ENCODE results near the gene ZCCHC2. TPM values are rescaled to one million over a fixed set of nuclear protein-coding genes. Genes with fewer than 3 reads are reported as not detected.

ZCCHC2 gene
- total RNA-seq, 4 donors from 2014 or later, result 20.1 to 28.5 (median 24.9) TPM

DNA sequence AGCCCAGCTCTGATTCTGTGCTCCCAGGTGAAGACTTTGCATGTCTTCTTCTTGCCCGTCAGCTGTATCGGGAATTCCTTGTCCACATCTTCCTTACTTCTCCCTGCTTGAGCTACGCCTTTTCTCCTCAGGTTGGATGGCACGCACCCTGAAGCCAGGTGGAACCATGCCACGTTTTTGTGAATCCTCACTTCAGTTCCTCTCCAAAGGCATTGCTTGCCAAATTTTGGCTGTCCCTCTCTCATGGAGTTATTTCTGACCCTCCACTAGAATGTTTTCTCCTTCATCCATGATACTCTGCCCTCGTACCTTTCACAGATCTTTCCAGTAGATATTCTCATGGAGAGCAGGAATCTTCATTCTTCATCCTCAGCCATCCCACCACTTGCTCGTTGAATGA, 20.2 kb downstream of the ZCCHC2 start:
- Histone ChIP-seq H3K27me3 (no peaks in the 10 kb centered on the region), H3K9me3 (no peaks in the 10 kb centered on the region), H3K36me3 (peaks cover 15 to 39% of the 10 kb centered on the region in 2 donors), H3K27ac (no peak overlapping the region), H3K4me3 (replicated peaks in 1 of 3) (no peak overlapping the region), H3K4me1 (no peaks in the 10 kb centered on the region)
- intact Hi-C loops (cut with DNase I), result no loop called here
- TF ChIP-seq POLR2A (IDR thresholded peaks at IDR 0.05), result no peak
- TF ChIP-seq, protein P1, sequence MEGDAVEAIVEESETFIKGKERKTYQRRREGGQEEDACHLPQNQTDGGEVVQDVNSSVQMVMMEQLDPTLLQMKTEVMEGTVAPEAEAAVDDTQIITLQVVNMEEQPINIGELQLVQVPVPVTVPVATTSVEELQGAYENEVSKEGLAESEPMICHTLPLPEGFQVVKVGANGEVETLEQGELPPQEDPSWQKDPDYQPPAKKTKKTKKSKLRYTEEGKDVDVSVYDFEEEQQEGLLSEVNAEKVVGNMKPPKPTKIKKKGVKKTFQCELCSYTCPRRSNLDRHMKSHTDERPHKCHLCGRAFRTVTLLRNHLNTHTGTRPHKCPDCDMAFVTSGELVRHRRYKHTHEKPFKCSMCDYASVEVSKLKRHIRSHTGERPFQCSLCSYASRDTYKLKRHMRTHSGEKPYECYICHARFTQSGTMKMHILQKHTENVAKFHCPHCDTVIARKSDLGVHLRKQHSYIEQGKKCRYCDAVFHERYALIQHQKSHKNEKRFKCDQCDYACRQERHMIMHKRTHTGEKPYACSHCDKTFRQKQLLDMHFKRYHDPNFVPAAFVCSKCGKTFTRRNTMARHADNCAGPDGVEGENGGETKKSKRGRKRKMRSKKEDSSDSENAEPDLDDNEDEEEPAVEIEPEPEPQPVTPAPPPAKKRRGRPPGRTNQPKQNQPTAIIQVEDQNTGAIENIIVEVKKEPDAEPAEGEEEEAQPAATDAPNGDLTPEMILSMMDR (IDR thresholded peaks at IDR 0.05), result no peak
- WGBS, 2 donors, result 93 to 97% methylated on average over 7 of the region's 7 CpGs
- DNase-seq, result no peak

DNA sequence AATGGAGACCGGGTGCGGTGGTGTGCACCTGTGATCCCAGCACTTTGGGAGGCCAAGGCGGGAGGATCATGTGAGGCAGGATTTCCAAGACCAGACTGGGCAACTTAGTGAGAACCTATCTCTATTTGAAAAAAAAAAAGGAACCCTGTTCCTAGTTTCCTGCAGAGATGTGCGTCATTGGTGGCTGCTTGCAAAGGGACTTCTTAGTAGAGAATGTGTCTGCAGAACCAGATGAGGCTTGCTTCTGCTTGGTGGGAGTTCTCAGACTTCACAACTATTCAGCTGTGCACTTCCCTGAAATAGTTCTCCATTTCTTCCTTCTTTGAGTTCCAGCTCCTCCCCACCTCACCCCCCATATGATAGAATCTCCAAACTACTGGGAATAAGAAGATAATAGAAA, 22.3 kb downstream of the ZCCHC2 start:
- no peaks in the 10 kb centered on the region for H3K9me3 ChIP-seq
- WGBS, 2 donors, result 88 to 94% methylated on average over 4 of the region's 4 CpGs
- TF ChIP-seq, protein P1 (IDR thresholded peaks at IDR 0.05), result no peak
- H3K27me3 ChIP-seq, result no peaks in the 10 kb centered on the region
- no peak overlapping the region for H3K27ac ChIP-seq
- H3K4me3 ChIP-seq (replicated peaks in 1 of 3), result no peak overlapping the region
- intact Hi-C loops (cut with DNase I), result no loop called here
- no peaks in the 10 kb centered on the region for H3K4me1 ChIP-seq
- no peak for DNase-seq
- H3K36me3 ChIP-seq, result peaks cover 15 to 44% of the 10 kb centered on the region in 2 donors

DNA sequence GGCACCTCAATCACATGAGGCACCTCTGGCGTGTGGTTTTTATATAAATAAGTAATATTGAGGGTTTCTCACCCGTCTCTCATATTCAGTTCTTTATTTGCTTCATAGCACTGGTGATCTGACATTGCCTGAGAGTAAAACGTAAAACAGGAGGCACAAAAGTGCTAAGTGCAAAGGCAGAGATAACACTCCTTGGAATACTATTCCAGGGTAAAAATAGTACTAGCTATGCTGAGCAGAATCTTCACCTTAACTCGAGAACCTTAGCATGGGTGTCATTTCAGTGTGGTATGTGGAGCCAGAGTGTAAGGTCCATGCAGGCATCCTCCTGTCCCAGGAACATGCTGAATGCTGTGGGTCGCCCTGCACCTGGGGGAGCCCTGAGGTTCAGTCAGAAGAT, 26.9 kb downstream of the ZCCHC2 start:
- H3K27ac ChIP-seq, result no peak overlapping the region
- no peaks in the 10 kb centered on the region for H3K4me1 ChIP-seq
- DNase-seq, result no peak
- WGBS, 2 donors, result 84 to 90% methylated on average over 5 of the region's 5 CpGs
- no peaks in the 10 kb centered on the region for H3K9me3 ChIP-seq
- intact Hi-C loops (cut with DNase I), result no loop called here
- no peak overlapping the region for H3K4me3 ChIP-seq (replicated peaks in 1 of 3)
- TF ChIP-seq, protein P1 (IDR thresholded peaks at IDR 0.05), result no peak
- TF ChIP-seq POLR2A (IDR thresholded peaks at IDR 0.05), result no peak
- H3K27me3 ChIP-seq, result no peaks in the 10 kb centered on the region
- peaks cover 19 to 31% of the 10 kb centered on the region in 2 donors for H3K36me3 ChIP-seq

DNA sequence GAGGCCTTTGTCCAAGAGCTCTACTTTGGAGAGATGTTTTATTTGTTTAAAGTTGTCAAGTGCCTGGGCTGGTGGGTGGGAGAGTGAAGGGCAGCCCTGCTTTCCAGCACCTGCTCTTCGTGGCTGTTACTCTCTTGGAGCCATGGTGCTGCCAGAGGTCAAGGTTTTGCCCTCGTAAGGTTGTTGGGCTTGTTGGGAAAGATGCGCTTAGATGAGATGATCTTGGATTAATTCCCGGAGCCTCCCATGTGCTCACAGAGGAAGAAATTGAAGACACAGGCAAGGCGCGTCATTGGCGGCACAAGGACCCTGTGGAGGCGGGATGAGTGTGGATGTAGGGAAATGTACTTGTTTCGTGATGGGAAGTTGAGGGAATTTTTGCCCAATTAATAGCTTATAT, 27.9 kb downstream of the ZCCHC2 start:
- DNase-seq, result no peak
- TF ChIP-seq, protein P1 (IDR thresholded peaks at IDR 0.05), result no peak
- TF ChIP-seq POLR2A (IDR thresholded peaks at IDR 0.05), result no peak
- H3K36me3 ChIP-seq, result peaks cover 13 to 24% of the 10 kb centered on the region in 2 donors
- intact Hi-C loops (cut with DNase I), result no loop called here
- no peak overlapping the region for H3K4me3 ChIP-seq (replicated peaks in 1 of 3)
- H3K4me1 ChIP-seq, result no peaks in the 10 kb centered on the region
- H3K27me3 ChIP-seq, result no peaks in the 10 kb centered on the region
- no peaks in the 10 kb centered on the region for H3K9me3 ChIP-seq
- 83 to 87% methylated on average over 9 of the region's 9 CpGs for WGBS, 2 donors
- H3K27ac ChIP-seq, result no peak overlapping the region

DNA sequence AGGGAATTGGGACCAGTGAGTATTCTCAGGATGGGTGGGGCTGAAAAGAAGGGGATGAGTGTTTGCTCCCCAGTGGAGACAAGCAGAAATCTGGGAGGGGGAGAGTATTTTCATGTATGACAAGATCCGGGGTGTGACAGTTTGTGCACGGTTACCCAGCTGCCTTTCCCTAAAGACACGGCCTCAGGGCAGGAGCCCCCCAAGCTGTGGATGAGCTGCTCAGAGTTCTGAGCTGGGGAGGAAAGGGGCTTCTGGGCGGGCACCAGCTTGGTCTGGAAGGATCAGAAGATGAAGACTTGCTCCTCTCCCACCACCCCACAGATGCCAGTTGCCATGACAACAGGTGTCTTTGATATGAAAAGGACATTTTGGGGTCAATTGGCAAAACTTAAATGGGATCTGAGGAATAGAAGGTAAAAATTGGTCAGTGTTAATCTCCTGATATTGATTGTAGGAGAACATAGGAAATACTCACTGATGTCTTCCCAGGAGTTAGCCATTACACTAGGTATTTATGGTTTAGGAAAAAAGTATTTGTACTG, 29.2 kb downstream of the ZCCHC2 start:
- no peak overlapping the region for H3K27ac ChIP-seq
- intact Hi-C loops (cut with DNase I), result no loop called here
- no peaks in the 10 kb centered on the region for H3K9me3 ChIP-seq
- DNase-seq, result no peak
- WGBS, 2 donors, result 95 to 100% methylated on average over 4 of the region's 4 CpGs
- no peaks in the 10 kb centered on the region for H3K27me3 ChIP-seq
- peaks cover 19 to 24% of the 10 kb centered on the region in 2 donors for H3K36me3 ChIP-seq
- H3K4me3 ChIP-seq (replicated peaks in 1 of 3), result no peak overlapping the region
- no peaks in the 10 kb centered on the region for H3K4me1 ChIP-seq
- TF ChIP-seq, protein P1 (IDR thresholded peaks at IDR 0.05), result no peak
- no peak for TF ChIP-seq POLR2A (IDR thresholded peaks at IDR 0.05)
